Adrenal gland (tissue), 12 donors: ENCODE measurements around the gene IRF2BP2. TPM values are rescaled to one million over a fixed set of nuclear protein-coding genes. Genes with fewer than 3 reads are reported as not detected.

Experiments used
- DNase-seq, 7 donors: peaks; one replicate each; pipeline ENCODE4 v3.0.0-alpha.2; 2019 to 2020
- H3K27ac ChIP-seq, 5 donors: fragments of 200-600 bp; sonication (generic) in 4 of 5; 1 replicate in 3 of 5; 2 replicates in 2 of 5; pipeline versions ENCODE4 v1.5.1 to v1.8.0; 2016 to 2020; ENCODE audit warnings: mild to moderate bottlenecking in 1 of 5
- H3K27me3 ChIP-seq: fragments of 200-600 bp; 2 replicates; pipeline ENCODE4 v1.8.0; 2021
- H3K36me3 ChIP-seq, 2 donors: fragments of 200-600 bp; replicated peaks in 1 of 2; 1 replicate in 1 of 2; 2 replicates in 1 of 2; pipeline versions ENCODE4 v1.5.1 to v1.8.0; 2018 to 2022
- H3K4me1 ChIP-seq, 2 donors: fragments of 200-600 bp; replicated peaks in 1 of 2; 1 replicate in 1 of 2; 2 replicates in 1 of 2; pipeline versions ENCODE4 v1.5.1 to v1.8.0; 2018 to 2021
- H3K4me3 ChIP-seq, 4 donors: fragments of 200-600 bp; sonication (generic) in 3 of 4; one replicate each; pipeline ENCODE4 v1.5.1; 2016 to 2018
- H3K9me3 ChIP-seq, 3 donors: fragments of 200-600 bp; sonication (generic) in 1 of 3; replicated peaks in 1 of 3; 1 replicate in 2 of 3; 2 replicates in 1 of 3; pipeline versions ENCODE4 v1.5.1 to v1.8.0; 2016 to 2021
- POLR2A ChIP-seq, 2 donors: fragments of 450-650 bp; IDR thresholded peaks; one replicate each; pipeline ENCODE4 v1.6.1; 2017; ENCODE audit warnings: antibody characterized with exemption in 2 of 2, mild to moderate bottlenecking in 2 of 2, moderate library complexity in 1 of 2
- WGBS, 4 donors: extraction: QIAGEN DNeasy Blood & Tissue Kit in 2 of 4; methylation state at CpG; one replicate each; pipeline versions ENCODE4 v1.1.5 to v1.1.7; 2013 to 2017; 5-methylcytosine and 5-hydroxymethylcytosine counted together
- intact Hi-C, 2 donors: fragments of 100-400 bp; cut with DNase I; formaldehyde crosslinking; loops; one replicate each; pipeline versions ENCODE4 v1.14.1 to v1.15.0; 2022 to 2023
- polyA plus RNA-seq, 3 donors: library from polyadenylated mRNA; stranded (reverse); fragments of 200-250 nt in 2 of 3; fragments of 350-450 nt in 1 of 3; fragmentation: Illumina TruSeq in 1 of 3; extraction: RNeasy Lipid Tissue Mini Kit (QIAGEN cat#74804) in 1 of 3; gene quantifications; one replicate each; pipeline ENCODE4 v1.2.3, GENCODE V29; 2013 to 2014
- total RNA-seq, 9 donors: library from RNA; depleted of rRNA in 4 of 9; stranded (reverse); fragments of >200 nt in 4 of 9; fragments of 120-200 nt in 1 of 9; fragmentation: NEBNext Ultra II Directional in 1 of 9; extraction: Animal tissue kit (Norgen Biotek cat#: 25700) in 1 of 9; gene quantifications; one replicate each; pipeline versions ENCODE4 v1.1.0 to v1.2.4, GENCODE V29; 2013 to 2023
- TF ChIP-seq, protein P1 (sequence below), 6 experiments: fragments of 450-650 bp in 4 of 6; fragments of 200-600 bp in 2 of 6; sonication (generic) in 1 of 6; IDR thresholded peaks; 1 replicate in 5 of 6; 2 replicates in 1 of 6; pipeline versions ENCODE4 v1.5.1 to v1.8.0; 2016 to 2021; ENCODE audit warnings: antibody characterized with exemption in 6 of 6, mild to moderate bottlenecking in 2 of 6, moderate library complexity in 1 of 6
- donor health status: healthy with polysubstance abuse.
- donor health status: Bipolar disorder and iron deficiency.
- donor health status: DM: yes; HTN: yes; CAD: no.
- donor health status: DM: no; HTN: no; CAD: no.
- donor health status: DM: no; HTN: no; CAD: no.
- donor health status: DM: yes; HTN: yes; CAD: no.

IRF2BP2 gene
- total and polyA plus RNA-seq, 12 donors: 37.5 to 182 (median 84.4) TPM

DNA sequence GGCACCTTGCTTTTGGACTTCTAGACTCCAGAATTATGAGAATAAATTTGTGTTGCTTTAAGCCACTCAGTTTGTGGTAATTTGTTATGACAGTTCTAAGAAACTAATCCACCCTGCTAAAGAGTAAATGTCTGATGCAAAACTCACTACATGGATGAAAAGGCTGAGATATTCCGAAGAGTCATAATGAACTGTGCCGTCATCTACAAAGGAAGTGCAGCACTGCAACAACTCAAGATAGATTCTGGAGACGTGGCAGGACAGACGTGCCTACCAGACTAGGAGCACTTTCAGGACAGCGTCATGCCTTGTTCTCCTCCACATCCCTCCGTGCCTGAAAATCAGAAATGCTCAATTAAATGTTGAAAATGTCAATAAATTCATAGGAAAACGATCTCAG, 24.4 kb upstream of the IRF2BP2 start:
- TF ChIP-seq POLR2A (IDR thresholded peaks at IDR 0.05): no peak
- TF ChIP-seq, protein P1, sequence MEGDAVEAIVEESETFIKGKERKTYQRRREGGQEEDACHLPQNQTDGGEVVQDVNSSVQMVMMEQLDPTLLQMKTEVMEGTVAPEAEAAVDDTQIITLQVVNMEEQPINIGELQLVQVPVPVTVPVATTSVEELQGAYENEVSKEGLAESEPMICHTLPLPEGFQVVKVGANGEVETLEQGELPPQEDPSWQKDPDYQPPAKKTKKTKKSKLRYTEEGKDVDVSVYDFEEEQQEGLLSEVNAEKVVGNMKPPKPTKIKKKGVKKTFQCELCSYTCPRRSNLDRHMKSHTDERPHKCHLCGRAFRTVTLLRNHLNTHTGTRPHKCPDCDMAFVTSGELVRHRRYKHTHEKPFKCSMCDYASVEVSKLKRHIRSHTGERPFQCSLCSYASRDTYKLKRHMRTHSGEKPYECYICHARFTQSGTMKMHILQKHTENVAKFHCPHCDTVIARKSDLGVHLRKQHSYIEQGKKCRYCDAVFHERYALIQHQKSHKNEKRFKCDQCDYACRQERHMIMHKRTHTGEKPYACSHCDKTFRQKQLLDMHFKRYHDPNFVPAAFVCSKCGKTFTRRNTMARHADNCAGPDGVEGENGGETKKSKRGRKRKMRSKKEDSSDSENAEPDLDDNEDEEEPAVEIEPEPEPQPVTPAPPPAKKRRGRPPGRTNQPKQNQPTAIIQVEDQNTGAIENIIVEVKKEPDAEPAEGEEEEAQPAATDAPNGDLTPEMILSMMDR (IDR thresholded peaks at IDR 0.05): no peak
- Histone ChIP-seq H3K4me3 (no peak overlapping the region), H3K36me3 (no peaks in the 10 kb centered on the region), H3K4me1 (no peaks in the 10 kb centered on the region), H3K9me3 (no peaks in the 10 kb centered on the region), H3K27me3 (no peaks in the 10 kb centered on the region), H3K27ac (no peak overlapping the region)
- no peak for DNase-seq
- intact Hi-C loops: no loop called here
- WGBS, 4 donors: 86 to 95% (median 89%) methylated on average over 7 of the region's 7 CpGs

DNA sequence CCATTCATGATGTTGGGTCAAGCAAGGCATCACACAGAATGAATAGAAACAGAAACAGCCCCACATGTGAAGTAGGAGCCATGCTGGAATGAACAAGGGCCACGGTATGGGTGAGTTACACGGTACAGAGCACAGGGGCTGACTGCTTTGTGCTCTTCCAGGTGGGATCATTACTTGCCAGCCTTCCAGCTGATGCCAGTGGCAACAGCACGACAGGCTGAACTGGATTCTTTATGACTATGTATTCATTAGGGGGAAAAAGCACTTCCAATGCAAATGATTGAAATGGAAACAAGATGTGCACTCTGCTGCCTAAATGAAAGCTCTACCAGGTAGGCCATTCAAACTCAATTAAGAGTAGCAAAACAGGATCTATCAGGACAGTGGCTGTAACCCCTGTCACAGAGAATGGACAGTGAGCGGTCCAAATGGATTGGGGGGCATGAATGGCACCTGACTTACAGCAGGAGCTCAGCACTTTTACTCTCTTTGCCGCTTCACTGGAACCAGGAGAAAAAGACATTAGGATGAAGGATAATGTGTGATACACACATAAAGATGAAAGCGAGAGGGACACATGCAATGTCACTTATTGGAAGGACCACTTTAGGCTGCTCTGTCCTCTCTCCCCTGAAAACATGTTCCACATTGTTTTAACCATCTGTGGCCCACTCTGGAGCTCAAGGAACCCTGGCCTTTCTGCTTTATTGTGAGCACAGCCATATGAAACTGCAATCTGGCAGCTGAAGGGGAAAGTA, 23.4 kb upstream of the IRF2BP2 start:
- Histone ChIP-seq H3K27me3 (no peaks in the 10 kb centered on the region), H3K36me3 (no peaks in the 10 kb centered on the region), H3K9me3 (no peaks in the 10 kb centered on the region), H3K4me1 (no peaks in the 10 kb centered on the region), H3K4me3 (no peak overlapping the region), H3K27ac (no peak overlapping the region)
- DNase-seq: no peak
- no peak for TF ChIP-seq POLR2A (IDR thresholded peaks at IDR 0.05)
- TF ChIP-seq, protein P1 (IDR thresholded peaks at IDR 0.05): no peak
- 88 to 98% (median 96%) methylated on average over 6 of the region's 6 CpGs for WGBS, 4 donors
- intact Hi-C loops: no loop called here

DNA sequence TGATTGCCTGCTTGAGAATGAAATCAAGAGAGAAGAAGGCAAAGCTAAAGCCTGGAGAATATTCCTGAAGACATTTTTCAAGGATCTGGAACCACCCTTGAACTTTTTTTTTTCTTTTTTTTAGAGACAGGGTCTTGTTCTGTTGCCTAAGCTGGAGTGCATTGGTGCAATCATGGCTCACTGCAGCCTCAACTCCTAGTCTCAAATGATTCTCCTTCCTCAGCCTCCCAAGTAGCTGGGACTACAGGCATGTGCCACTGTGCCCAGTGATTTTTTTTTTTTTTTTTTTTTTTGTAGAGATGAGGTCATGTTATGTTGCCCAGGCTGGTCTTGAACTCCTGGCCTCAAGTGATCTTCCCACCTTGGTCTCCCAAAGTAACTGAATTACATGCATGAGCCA, 22.2 kb upstream of the IRF2BP2 start:
- H3K36me3 ChIP-seq: no peaks in the 10 kb centered on the region
- DNase-seq: no peak

DNA sequence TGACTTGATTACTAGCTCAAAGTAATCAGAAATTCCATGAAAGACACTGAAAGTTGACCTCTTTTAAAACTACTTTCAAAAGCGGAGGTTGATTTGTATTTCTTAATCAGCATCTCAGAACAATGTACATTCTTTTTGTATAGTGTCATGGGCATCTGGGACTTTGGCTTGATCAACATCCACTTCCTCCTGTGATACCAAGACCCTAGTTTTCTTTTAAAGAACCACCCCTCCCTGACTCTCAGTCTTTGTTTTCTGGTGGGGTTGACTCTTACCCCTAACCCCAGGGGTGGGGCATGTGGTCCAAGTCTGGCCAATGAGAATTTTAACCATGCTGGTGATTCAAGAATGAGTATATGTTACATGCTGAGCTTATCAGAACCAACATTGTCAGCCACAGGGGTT, 21.7 kb upstream of the IRF2BP2 start:
- H3K36me3 ChIP-seq: no peaks in the 10 kb centered on the region
- no peaks in the 10 kb centered on the region for H3K9me3 ChIP-seq
- no peaks in the 10 kb centered on the region for H3K27me3 ChIP-seq
- no peak for DNase-seq
- H3K27ac ChIP-seq: peak overlapping the region in 1 of 5 donors; percentile 28
- H3K4me3 ChIP-seq: no peak overlapping the region
- intact Hi-C loops: no loop called here
- H3K4me1 ChIP-seq: no peaks in the 10 kb centered on the region
- 51 to 72% (median 60%) methylated on average over 1 of the region's 1 CpG for WGBS, 4 donors
- TF ChIP-seq, protein P1 (IDR thresholded peaks at IDR 0.05): no peak
- TF ChIP-seq POLR2A (IDR thresholded peaks at IDR 0.05): no peak

More for the DNA sequence above, 22.2 kb upstream of the IRF2BP2 start:
- no peak for TF ChIP-seq POLR2A (IDR thresholded peaks at IDR 0.05)
- TF ChIP-seq, protein P1 (IDR thresholded peaks at IDR 0.05): no peak
- Histone ChIP-seq H3K4me1 (no peaks in the 10 kb centered on the region), H3K4me3 (no peak overlapping the region), H3K9me3 (no peaks in the 10 kb centered on the region), H3K27me3 (no peaks in the 10 kb centered on the region), H3K27ac (no peak overlapping the region)
- intact Hi-C loops: no loop called here
